GM04503 (cell line): ENCODE data around the gene ABCA10.
"Not testable (repeated sequence)": the region's sequence is repeated elsewhere in the genome, so short reads cannot be mapped to it uniquely, and the experiment has no call there.

Experiments used
- DNase-seq: peaks from one replicate; pipeline ENCODE4 v3.0.0-alpha.2; 2012; ENCODE audit warnings: low read depth

Gene ABCA10, protein sequence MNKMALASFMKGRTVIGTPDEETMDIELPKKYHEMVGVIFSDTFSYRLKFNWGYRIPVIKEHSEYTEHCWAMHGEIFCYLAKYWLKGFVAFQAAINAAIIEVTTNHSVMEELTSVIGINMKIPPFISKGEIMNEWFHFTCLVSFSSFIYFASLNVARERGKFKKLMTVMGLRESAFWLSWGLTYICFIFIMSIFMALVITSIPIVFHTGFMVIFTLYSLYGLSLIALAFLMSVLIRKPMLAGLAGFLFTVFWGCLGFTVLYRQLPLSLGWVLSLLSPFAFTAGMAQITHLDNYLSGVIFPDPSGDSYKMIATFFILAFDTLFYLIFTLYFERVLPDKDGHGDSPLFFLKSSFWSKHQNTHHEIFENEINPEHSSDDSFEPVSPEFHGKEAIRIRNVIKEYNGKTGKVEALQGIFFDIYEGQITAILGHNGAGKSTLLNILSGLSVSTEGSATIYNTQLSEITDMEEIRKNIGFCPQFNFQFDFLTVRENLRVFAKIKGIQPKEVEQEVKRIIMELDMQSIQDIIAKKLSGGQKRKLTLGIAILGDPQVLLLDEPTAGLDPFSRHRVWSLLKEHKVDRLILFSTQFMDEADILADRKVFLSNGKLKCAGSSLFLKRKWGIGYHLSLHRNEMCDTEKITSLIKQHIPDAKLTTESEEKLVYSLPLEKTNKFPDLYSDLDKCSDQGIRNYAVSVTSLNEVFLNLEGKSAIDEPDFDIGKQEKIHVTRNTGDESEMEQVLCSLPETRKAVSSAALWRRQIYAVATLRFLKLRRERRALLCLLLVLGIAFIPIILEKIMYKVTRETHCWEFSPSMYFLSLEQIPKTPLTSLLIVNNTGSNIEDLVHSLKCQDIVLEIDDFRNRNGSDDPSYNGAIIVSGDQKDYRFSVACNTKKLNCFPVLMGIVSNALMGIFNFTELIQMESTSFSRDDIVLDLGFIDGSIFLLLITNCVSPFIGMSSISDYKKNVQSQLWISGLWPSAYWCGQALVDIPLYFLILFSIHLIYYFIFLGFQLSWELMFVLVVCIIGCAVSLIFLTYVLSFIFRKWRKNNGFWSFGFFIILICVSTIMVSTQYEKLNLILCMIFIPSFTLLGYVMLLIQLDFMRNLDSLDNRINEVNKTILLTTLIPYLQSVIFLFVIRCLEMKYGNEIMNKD (N-terminal part only)

DNA sequence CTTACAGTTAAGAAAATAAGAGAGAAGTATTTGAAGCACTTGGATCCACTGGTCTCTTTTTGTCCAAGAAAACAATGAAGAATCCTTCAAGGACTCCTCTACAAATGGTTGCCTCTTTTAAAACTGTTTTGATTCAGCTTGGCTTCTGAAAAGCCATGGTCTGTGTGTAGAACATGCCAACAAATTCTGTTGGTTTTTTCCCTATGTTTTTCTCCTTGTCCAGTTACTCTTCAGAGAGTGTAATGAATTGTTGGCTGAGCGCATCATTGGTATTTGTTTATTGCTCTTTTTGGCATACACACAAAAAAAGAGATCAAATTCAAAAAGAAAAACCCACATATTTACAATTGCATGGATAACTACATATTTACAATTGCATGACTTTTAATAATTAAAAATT is at the start of gene ABCA10:
Gene ABCA10, minus strand, starts transcription at position 249 of the 400 bp plus-strand sequence. CDS start 3,466 bp downstream, outside the sequence.
- no peak for DNase-seq

DNA sequence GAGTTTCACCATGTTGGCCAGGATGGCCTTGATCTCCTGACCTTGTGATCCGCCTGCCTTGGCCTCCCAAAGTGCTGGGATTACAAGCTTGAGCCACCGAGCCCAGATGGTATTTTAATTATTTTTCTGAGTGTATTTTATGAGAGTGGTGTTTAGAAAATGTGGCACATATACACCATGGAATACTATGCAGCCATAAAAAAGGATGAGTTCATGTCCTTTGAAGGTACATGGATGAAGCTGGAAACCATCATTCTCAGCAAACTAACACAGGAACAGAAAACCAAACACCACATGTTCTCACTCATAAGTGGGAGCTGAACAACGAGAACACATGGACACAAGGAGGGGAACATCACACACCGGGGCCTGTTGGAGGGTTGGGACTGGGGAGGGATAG is 47.7 kb upstream of the ABCA10 start:
- not testable (repeated sequence) for DNase-seq

DNA sequence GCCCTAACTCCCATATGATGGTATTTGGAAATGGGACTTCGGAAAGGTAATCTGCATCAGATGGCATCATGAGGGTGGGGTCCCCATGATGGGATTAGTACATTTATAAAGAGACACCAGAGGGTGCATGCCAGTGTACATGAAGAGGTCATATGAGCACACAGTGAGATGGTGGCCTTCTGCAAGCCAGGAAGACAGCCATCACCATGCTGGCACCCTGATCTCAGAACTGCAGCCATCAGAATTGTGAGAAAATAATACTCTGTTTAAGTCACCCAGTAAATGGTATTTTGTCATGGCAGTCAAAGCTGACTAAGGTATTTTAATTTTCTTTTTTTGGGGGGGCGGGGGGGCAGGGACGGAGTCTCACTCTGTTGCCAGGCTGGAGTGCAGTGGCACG is 47.1 kb upstream of the ABCA10 start:
- no peak for DNase-seq

DNA sequence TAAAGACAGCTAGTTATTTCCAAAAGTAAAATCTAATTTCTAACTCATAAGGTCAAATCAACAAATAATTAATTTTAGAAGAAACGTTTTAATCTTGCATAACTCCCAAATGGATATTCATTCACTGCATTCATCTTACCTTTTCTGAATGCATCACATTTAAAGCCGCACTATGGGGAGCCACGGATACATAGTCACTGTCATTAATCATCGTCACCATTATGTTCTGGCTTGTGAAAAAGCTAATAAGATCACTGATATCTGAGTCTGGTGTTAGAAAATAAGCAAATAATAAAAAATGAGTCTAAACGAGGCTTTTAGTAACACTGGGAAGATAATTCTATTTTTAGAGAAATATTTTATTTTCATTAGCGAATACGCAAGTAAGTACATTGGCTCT is 42.4 kb upstream of the ABCA10 start:
- no peak for DNase-seq

DNA sequence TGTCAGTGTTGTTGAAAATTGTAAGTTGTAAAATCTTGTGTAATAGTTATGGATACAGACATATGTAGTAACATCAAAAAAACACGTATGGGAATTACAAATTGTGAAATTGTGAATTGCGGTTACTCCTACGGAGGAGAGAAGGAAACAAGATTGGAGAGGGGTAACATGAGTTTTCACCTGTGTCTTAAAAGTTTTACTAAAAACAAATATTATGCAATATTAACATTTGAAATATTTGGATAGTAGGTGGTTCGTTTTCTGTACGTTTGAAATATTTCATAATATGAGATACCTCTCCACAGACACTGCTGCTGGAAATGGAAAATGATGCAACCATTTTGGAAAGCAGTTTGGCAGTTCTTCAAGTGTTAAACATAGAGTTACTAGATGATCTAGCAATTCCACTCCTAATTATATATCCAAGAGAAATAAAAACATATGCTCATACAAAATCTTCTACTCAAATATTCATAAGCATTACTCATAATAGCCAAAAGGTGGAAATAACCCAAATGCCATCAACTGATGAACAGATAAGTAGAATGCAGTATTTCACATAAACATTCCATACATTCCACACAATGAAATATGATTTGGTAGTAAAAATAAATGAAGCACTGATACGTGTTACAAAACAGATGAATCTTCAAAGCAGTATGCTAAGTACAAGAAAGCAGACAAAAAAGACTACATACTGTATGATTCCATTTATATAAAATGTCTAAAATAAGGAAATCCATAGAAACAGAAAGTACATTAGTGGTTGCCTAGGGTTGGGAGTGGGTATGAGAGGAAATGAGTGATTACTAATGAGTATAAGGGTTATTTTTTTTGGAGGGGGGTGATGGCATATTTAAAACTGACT is 40.7 kb upstream of the ABCA10 start:
- DNase-seq: peak; percentile 24

DNA sequence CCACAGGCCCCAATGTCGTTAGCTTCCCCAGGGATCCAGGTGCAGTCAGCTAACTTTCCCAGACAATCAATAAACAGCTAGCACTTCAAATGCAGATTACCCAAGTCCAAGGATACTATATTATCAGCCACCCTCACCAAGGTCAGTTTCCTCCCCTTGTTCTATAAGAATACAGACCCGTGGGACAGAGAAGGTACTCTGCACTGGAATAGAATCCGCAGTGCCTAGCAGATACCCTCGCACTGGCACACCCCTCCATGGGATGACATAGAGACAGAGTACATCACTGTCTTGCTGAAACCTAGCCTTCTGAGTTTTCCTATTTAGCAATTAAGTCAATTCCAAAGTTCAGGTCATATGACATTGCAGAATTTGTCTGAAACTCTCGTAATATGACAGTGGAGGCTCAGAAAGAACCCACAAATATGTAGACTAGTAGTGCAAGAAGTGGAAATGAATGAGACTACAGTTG is 40.0 kb upstream of the ABCA10 start:
- no peak for DNase-seq

DNA sequence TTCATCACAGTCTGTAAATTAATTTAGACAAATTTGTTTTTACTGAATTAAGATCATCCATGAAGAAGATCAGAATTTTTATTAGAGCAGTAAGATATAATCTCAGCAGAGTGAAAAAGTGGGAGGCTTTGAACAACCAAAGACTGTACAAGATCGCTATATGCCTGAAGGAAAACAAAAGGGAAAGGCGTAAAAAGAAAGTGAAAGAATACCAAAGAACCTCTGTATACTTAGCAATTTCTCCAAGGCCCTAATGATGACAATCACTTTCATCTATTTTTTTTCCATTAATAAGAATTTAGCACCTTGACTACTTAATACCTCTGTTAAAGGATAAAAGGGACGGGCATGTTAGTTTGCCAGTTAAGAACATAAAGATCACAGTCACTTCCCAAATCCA is 38.6 kb upstream of the ABCA10 start:
- no peak for DNase-seq

DNA sequence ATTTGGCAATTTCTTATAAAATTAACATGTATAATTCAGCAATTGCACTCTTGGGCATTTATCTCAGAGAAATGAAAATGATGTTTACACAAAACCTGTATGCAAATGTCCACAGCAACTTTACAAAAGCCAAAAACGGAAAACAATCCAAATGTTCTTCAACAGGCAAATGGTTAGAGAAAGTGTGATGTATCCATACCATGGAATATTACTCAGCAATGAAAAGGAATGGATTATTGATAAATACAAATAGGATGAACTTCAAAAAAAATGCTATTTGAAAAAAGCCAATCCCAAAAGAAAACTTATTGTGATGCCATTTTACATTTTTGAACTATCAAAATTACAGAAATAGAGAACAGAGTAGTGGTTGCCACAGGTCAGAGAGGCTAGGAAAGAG is 37.2 kb upstream of the ABCA10 start:
- no peak for DNase-seq

DNA sequence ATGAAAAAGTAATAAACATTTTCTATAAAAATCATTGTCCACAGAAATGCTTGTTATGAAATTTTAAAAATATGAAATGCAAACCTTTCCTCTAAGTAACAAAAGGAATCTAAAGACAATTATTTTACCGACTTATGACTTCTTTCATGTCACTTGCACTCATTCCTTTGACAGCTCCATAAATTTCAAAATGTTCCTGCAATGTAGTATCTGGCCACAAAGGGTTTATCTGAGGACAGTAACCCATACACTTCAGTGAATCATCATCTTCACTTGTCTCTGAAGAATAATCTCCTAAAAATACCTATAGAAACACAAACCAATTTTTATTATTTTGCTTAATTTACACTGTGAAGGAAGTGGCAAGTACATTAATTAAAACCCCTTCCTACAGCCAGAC is 25.6 kb upstream of the ABCA10 start:
- DNase-seq: no peak

DNA sequence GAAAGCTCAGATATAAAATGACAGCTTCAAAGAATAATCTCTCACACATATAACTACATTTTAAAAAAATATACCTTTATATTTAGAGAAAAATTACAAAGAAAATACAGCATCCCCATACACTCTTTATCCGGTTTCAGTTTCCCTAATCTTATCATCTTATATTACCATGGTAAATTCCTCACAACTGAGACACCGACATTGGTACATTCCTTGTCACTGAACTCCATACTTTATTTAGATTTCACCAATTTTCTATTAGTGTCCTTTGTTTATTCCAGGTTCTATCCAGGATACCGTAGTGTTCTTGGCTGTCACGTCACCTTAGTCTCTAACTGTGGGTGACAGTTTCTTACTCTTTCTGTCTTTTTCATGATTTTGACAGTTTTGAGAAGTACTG is 22.0 kb upstream of the ABCA10 start:
- no peak for DNase-seq

DNA sequence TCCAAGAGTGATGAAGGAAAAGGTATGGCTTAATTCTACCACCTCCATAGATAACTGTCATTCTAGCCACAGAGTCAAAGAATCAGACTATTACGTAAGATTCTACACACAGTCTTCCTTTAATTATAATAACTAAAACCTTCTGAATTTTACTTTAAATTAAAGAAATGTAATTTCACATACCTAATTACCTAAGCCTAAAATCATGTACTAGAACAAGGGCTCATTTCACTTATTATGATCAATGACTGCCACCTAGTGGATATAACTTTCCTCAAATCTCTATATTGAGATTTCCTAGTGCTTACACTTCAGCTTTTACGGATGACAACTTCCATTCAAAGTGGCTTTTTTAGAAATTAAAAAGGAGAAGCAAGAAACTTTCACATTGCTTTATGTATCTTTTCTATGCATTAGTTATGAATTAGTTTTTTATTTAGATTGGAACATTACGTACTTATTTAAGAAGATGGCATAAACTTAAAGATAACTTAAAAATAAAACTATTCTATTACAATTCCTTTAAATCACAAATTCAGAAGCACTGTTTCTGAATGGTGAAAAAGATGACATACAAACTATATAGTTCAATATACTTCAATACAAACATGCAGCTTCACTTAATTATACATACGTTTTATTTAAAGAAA is 18.2 kb upstream of the ABCA10 start:
- no peak for DNase-seq

DNA sequence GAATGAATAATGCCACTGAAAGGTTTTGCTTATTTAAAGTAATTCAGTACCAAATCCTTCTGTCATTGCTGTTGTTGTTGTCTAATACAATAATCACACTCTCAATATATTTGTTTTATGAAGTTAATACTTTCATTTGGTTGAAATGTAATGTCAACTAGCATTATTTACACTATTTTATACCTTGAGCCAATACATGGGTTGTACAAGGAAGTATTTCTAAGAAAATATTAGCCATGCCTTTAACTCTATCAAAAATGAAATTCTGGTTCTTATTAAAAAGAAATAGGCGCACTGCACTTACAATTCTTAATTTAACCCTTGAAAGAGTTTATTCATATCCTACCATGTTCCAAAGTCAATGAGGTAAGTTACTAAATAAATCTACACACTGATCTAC is 17.6 kb upstream of the ABCA10 start:
- DNase-seq: no peak

DNA sequence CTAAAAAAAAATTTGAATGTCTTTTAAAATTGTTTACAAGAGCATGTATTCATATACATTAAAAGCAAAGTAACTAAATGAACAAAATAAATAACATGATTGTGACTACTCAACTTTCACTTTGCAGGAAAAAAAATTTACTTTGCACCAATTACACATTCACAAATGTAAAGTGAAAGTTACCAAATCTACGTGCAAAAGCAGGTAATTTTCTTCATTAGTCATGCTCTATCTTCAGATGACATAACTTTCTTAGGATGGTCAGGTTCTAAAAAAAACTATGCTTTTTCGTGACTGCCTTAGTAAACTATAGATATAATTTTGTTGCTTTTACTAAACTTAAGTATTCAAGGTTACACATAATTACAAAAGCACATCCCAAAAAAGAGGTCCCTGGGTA is 17.0 kb upstream of the ABCA10 start:
- DNase-seq: no peak

DNA sequence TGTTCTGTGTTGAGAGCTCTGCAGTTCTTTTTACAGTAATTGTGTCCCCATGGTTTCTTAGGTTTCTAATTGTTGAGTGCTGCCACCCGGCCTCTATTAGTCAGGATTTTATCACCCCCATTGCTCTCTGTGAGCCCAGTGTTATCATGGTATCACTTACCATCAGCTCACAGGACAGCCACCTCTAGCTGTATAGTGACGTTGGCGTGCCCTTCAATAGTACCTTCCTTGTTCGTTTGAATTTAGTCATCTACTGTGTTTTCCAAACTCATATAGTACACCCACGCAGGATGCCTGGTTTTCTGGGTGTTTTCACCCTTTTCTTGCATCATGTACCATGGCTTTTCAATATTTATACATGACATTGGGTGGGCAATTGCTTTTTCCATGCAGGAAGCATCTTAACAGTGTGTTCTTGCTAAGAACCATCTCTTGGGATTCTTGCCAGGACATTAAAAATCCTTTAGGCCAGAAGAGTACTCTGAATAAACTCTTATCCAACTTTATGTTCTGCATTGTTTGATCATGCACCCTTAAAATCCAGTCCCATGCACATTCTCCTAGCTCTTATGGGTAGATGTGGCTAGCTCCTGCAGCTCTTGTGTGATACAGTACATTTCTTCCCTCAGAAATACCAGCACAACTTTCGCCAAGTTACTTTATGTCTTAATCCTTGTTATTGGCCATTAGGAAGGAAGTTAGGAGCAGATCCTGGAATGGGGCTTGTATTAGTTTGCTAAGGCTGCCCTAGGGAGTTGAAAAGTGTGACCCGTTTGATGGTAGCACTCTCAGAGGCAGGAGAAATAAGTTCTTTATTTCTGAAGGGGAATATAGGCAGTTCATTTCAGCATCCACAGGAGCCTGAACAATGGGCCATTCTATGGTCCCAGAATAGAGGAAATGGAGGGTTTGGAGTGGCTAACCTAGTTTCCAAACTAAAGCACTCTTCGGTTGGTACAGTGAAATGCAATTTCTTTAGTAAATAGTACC is 11.3 kb upstream of the ABCA10 start:
- DNase-seq: no peak

DNA sequence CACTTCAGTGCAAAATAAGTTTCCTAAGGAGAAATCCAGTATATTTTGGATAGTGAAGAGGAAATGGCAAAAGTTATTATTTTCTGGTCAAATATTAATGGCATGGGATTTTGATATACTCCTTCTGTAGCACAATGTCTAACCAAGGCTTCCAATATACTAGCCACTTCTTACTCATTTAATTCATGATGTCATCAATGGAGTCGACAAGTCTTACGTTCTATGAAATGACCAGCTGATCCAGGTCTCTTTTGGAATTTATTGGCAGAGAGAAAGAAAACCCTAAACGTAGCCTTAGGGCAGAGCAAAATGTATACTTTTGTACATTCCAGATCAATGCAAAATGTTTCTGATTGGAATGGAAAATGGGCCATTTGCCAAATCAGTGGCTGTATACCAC is 8.3 kb upstream of the ABCA10 start:
- no peak for DNase-seq

DNA sequence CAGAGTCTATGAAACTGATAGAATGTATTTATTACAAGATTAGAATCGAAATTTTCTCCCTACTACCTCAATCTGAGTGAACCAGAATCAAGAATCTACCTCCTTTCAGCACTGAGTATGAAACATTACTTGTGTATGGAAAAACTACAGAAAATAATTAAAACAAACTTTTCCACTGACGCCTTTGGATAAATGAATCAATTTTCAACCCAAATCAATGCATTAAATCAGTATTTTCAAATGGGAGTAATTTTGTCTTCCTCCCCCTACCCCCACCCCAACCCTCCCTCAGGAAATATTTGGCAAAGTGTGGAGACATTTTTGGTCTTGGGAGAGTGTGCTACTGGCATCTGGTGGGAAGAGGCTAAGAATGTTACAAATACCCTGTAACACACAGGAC is 7.8 kb upstream of the ABCA10 start:
- no peak for DNase-seq

DNA sequence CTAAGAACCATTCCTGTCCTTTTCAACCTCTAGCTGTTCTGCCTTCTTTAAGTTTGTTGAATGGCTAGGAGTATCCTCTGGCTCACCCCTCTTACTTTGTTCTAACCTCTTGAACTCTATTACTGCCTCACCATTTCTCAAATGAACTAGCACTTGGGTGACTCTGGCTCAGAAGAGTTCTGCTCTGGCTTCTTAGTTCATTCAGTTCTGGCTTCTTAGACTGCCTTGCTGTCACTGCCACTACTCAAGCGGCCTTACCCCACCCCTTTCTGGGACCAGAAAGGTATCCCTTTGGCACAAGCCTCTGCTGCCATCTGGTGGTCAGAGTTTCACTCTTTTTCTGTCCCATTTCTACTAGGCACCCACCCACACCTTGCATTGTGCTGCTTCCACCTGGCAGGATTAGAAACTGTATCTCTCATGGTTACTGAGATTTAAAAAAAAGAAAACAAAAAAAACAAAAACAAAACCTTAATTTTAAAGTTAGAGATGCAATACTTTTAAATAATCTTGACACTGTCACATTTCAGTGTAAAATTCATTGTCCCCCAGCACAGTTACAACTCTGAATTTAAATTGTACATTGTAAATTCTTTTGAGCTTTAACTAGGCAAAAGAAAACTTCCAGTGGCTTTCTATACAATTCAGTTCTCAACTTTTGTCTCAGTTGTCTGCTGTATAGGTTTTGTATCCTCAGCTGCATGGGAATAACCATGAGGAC is 6.9 kb upstream of the ABCA10 start:
- no peak for DNase-seq

DNA sequence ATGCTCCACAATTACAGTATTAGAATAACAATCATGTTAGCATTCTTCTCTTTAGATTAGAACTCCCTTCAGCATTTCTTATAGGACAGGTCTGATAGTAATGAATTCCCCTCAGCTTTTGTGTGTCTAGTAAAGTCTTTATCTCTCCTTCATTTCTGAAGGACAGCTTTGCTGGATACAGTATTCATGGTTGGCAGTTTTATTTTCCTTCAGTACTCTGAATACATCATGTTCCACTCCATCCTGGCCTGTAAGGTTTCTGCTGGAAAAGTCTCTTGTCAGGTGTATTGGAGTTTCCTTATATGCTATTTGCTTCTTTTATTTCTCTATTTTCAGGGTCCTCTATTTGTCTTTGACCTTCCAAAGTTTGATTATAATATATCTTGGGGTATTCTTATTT is 4.0 kb upstream of the ABCA10 start:
- no peak for DNase-seq

DNA sequence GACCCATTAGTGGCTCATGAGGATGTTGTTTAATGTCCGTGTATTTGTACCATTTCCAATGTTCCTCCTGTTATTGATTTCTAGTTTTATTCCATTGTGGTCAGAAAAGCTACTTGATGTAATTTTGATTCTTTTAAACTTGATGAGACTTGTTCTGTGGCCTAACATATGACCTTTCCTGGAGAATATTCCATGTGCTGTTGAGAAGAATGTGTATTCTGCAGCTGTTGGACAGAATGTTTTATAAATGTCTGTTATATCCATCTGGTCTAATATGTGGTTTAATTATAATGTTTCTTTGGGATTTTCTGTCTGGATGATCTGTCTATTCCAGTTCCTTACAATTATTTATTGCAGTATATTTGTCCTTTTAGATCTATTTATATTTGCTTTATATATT is 2.9 kb upstream of the ABCA10 start:
- no peak for DNase-seq
